HG02759 (cell line): ENCODE results near the gene RPS14.
A peak's percentile ranks its signal among the peaks of the same experiment; 100 is the strongest.

Source experiments
- ATAC-seq: cut with Tn5 transposase; IDR thresholded peaks from one replicate; pipeline ENCODE4 v1.9.1; 2021; ENCODE audit warnings: mild to moderate bottlenecking, moderate library complexity; ENCODE audit not compliant: unreplicated experiment

The RPS14 gene

DNA sequence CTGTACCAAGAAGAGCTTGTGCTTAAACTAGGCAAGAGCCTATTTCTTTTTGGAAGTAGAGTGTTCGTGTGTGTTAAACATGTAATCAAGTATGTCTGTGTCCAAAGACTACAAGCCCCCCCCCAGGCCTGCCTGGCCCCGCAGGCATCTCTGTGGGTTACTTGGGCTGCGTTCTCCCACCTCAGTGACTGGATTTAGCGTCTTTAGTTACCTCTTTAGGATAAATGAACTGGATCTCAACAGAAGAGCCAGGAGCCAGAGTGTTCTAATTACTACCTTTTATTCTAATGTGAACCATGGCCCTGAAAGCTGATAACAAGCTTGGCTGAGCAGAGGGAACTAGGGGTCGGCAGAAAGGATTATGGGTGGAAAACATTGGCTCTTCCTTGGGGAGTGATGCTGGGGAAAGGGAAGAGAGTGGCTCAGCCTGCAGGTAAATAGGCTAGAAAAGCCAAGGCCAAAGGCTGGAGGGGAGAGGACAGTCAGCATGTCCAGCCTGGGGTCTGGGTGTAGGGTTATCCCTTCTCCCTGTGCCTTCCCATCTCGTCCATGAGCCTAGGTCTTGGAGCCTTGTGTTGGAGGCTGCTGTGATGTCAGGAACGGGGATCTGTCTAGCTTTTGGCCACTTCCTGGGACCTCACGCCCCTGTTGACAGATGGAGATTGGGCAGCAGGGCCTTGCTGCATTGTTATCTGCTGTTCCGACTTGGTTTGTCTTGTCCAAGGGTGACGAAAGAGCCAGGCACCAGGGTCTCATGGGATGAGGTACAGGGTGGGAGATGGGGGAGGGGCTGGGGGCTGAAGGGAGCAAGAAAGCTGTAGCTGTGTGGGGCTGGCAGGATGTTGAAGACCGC is 47.9 kb downstream of the RPS14 start:
- ATAC-seq: no peak

DNA sequence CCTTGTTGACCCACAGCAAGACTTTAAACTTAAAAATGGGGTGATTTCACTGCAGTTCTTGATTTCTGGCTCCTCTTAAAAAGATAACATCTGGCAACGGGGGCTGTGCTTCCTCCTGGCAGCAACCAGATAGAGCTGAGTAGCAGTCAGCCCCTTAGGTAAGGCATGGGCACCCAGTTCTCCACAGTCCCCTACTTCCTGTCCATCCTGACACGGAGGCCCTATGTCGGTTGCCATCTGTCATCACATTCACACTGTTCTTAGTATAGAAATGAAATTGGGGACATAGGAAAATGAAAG is 48.5 kb downstream of the RPS14 start:
- ATAC-seq: no peak

DNA sequence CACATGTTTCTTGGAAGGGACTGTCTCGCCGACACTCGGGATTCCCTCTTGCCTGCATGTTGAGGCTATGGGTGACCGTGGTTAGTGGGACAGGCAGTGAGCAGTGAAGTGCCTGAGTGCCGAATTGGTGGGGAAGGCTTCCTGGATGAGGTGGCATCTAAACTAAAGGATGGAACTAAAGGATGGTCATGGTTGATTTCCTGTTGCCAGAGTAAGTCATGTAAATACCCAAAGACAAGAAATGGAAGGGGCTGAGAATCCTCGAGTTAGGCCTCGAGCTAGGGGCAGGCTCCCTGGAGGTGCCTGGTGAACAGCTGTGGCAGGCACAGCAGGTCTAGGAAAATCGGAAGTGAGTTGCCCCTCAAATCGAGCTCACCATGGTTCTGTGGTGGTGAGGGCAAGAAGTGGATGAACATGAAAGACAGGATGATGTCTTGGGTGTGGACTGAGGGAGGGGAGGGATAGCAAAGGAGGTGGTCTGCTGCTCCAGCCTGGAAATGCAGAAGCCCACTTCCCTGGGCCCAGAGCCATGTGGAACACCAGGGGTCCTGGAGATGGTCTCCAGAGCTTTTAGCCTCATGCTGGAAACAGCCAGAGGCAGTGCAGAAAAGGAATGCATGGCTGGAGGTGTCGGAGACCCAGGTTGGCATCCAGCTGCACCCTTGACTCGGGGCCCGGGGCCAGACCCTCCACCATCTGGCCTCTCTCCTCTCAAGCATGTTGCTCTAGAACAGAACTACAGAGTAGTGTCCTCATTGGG is 49.0 kb downstream of the RPS14 start:
- ATAC-seq: no peak

GRCh38 chr5:150399524-150400211 is 49.9 kb downstream of the RPS14 start:
- peak; percentile 15 for ATAC-seq

DNA sequence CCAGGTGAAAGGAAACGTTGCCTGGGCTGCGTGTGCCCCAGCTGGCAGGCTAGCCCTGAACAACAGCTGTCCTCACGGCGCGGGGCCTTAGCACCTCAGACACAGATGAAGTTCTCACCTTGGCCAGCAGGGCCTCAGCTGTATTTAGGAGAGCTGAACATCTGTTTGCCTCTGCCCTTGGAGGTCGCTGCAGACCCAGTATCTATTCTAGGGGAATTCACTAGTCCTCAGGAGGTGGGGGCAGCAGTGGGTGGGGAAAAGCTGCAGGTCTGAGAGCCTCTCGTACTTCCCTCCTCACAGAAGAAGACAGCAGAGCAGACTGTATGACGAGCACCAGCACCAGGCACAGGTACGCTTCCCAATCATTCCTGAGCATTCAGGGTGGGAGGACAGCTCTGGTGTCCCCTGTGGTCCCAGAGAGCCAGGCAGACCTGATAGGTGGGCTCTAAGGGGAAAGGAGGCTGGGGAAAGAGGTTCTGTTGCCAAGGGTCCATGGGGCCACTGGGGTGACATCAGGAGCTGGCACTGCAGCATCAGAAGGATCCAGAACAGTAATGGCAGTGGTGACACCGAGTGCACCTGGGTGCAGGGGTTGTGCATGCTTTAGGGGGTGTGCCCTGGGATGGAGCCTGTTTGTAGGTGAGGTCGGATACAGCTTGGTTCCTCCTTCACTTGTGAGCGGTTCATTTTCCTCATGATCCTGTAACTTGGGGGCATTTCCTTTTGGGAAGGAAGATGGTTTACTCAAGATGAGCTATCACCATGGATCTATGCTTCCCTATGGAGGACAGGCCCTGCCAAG is 50.6 kb downstream of the RPS14 start:
- ATAC-seq: peak; percentile 63

- ATAC-seq: no peak
Measured at GRCh38 chr5:150397782-150398721, 51.5 kb downstream of the RPS14 start.

DNA sequence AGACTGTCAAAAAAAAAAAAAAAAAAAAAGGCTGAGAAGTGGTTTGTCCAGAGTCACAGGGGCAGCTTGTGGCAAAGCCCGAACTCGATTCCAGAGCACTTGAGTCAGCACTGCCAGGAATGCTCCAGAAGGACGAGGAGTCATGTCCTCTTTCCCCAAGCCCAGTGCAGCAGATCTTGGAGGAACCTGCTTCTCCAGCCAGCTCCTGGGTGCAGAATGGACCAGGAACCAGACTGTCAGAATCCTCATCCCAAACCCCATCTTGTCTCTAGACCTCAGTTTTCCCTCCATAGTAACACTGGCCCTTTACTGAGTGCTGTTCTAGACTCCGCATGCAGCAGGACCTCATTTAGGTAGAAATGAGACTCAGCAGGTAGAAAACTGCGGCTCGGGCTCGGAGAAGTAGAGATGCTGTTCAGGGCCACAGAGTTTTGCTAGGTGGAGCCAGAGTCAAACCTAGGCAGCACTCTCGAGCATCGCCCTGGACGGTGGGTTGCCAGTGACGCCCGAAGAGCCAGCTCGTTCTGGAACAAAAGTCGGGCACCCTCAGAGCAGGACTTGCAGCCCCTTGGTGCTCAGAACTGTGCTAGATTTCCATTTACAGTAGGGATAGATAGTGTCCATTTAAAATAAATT is 52.3 kb downstream of the RPS14 start:
- no peak for ATAC-seq

GRCh38 chr5:150396267-150396666 is 53.3 kb downstream of the RPS14 start:
- no peak for ATAC-seq

DNA sequence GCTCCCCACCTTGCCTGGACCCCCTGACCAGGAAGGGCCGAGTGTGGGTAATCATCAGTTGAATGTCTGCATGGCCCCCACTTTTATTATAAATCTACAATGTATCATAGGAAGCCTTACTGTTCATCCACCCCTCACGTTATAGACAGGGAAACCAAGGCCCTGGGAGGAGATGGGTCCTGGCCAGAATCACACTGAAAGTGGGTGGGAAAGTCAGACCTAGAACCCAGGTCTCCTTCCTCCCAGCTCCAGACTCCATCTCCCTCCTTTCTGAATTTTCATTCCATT is 53.9 kb downstream of the RPS14 start:
- ATAC-seq: no peak

DNA sequence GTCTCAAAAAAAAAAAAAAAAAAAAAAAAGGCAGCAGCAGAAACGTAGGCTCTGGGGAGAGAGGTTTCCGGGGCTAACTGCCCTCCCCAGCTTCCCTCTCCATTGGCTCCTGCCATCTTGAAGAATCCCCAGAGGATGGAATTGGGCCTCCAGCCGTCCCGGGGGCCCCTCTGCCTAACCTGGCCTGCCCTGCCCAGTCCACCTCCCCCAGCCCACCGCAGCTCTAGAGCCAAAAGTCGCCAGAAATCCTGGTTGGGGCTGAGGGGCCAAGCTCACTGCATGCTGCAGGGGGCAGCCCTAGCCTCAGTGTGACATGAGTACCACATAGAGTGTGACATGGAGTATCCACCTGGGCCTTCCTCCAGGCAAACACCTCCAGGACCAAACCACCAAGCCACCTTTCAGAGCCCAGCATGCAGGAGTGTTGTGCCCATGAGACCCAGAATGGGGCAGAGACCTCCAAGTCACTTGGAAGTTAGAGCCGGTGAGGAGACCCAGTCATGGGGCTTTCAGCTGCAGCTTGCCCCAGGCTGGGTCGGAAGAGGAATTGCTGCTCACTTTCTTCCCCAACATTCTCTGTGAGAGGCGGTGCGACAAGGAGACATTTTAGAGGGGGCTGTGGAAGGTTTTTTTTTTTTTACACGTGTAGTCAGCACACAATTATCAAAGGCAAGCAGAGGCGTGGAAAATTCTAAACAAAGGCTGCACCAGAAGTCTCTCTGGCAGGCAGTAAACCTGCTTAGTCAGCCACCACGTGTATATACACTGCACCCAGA is 54.4 kb downstream of the RPS14 start:
- no peak for ATAC-seq

DNA sequence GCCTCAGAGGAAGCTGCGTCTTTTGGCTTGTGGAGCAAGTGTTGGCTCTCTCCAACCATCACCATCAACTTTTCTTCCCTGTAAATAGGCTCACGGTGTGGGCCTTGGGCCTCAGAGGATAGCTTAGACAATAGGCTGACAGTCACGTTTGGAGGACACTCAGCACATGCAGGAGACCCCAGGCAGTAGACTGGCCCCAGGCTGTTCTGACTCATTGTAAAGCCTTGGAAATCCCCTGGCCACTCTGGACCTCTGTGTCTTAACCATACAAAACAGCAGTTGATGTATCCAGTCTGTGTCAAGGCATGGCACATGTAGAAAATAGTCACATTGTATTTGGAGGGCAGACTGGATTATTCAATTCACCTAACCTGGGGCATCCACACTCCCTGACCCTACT is 55.4 kb downstream of the RPS14 start:
- ATAC-seq: peak; percentile 69

GRCh38 chr5:150393096-150393645 is 56.4 kb downstream of the RPS14 start:
- no peak for ATAC-seq

GRCh38 chr5:150392680-150393079 is 56.9 kb downstream of the RPS14 start:
- no peak for ATAC-seq
